T-helper 17 cell (primary cell): Measurements from ENCODE around the gene CD22. TPM values are rescaled to one million over a fixed set of nuclear protein-coding genes. Genes with fewer than 3 reads are reported as not detected.
"Not testable (repeated sequence)": the region's sequence is repeated elsewhere in the genome, so short reads cannot be mapped to it uniquely, and the experiment has no call there.

Experiments
- ATAC-seq: fragments of 150-1000 bp; cut with Tn5 transposase; 2 replicates; pipeline ENCODE4 v1.10.0; 2021; ENCODE audit warnings: mild to moderate bottlenecking, moderate library complexity
- DNase-seq, 3 donors: peaks; one replicate each; pipeline versions ENCODE4 v3.0.0 to v3.0.0-alpha.2; 2020 to 2021
- H3K9me3 ChIP-seq: one replicate; pipeline ENCODE4 v1.7.0; 2013; ENCODE audit warnings: low read length, mild to moderate bottlenecking; ENCODE audit not compliant: control insufficient read depth, poor library complexity, severe bottlenecking
- H3K27ac Mint-ChIP-seq: one replicate; pipeline ENCODE4 v1.8.0; 2022; ENCODE audit warnings: mild to moderate bottlenecking, moderate library complexity, mixed read lengths
- H3K27me3 Mint-ChIP-seq: one replicate; pipeline ENCODE4 v1.8.0; 2022; ENCODE audit warnings: mixed read lengths
- H3K36me3 Mint-ChIP-seq: one replicate; pipeline ENCODE4 v1.8.0; 2022; ENCODE audit warnings: low read depth, mixed read lengths
- H3K4me1 Mint-ChIP-seq: one replicate; pipeline ENCODE4 v1.8.0; 2022; ENCODE audit warnings: mild to moderate bottlenecking, mixed read lengths
- H3K4me3 Mint-ChIP-seq: one replicate; pipeline ENCODE4 v1.8.0; 2022; ENCODE audit warnings: mild to moderate bottlenecking, moderate library complexity, mixed read lengths
- total RNA-seq, 4 donors: library from RNA in 2 of 4; stranded (reverse) in 2 of 4; gene quantifications; one replicate each; pipeline ENCODE4 v1.2.3 and lab custom pipeline; 2022 to 2026

Gene CD22
- total RNA-seq, result 10 to 100 TPM in 1 of 2 donors, 1 to 10 TPM in 1; 1.3 to 36.1 TPM
- 0 to 0.23 reads per million in 2 donors for total RNA-seq (lab: John Stamatoyannopoulos, UW)

DNA sequence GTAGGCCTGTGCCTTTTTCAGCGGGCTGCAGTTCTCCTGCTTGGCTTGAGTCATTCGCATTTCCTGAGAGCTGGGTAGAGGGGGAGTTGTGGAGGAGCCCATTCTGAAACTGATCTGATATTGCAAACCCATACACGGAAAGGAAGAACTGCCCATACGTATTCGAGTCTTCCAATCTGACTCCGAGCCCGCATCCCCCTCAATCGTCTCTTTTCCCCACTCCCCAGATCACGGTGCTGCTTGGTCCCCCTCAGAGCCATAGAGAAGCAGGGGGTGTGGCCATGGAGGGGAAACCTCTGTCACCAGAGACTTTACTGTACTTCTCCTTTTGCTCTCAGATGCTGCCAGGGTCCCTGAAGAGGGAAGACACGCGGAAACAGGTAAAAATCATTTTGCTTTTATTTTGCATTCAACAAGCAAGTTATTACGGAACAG is at the start of gene CD22:
Gene CD22 (plus strand): TSS at position 337 of the 435 bp plus-strand sequence. CDS start 2,854 bp downstream, outside the sequence.
- H3K27ac Mint-ChIP-seq, result peak within 1 kb of the TSS; percentile 72
- peak; percentile 59 for ATAC-seq
- H3K36me3 Mint-ChIP-seq, result peaks cover 2% of the 10 kb centered on the region
- peaks cover 16% of the 10 kb centered on the region for H3K4me1 Mint-ChIP-seq
- no peaks in the 10 kb centered on the region for H3K9me3 ChIP-seq
- peak within 1 kb of the TSS; percentile 47 for H3K4me3 Mint-ChIP-seq
- H3K27me3 Mint-ChIP-seq, result peaks cover 17% of the 10 kb centered on the region
- DNase-seq, result no peak

DNA sequence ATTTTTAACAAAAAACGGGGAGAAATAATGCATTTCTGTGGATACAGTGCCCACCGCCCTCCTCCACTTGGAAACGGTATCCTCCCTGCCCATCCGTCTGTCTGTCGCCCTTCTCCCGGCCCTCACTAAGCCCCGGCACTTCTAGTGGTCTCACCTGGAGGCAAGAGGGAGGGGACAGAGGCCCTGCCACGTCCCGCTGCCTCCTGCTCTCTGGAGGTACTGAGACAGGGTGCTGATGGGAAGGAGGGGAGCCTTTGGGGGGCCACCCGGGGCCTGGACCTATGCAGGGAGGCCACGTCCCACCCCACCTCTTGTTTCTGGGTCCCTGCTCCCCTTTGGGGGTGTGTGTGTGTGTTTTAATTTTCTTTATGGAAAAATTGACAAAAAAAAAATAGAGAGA is 49.6 kb upstream of the CD22 start:
- peak overlapping the region; percentile 3 for H3K27ac Mint-ChIP-seq
- peaks cover 8% of the 10 kb centered on the region for H3K4me1 Mint-ChIP-seq
- H3K9me3 ChIP-seq, result no peaks in the 10 kb centered on the region
- peaks cover 4% of the 10 kb centered on the region for H3K36me3 Mint-ChIP-seq
- peaks cover 25% of the 10 kb centered on the region for H3K27me3 Mint-ChIP-seq
- DNase-seq (no peak), ATAC-seq (no peak)
- H3K4me3 Mint-ChIP-seq, result no peak overlapping the region

DNA sequence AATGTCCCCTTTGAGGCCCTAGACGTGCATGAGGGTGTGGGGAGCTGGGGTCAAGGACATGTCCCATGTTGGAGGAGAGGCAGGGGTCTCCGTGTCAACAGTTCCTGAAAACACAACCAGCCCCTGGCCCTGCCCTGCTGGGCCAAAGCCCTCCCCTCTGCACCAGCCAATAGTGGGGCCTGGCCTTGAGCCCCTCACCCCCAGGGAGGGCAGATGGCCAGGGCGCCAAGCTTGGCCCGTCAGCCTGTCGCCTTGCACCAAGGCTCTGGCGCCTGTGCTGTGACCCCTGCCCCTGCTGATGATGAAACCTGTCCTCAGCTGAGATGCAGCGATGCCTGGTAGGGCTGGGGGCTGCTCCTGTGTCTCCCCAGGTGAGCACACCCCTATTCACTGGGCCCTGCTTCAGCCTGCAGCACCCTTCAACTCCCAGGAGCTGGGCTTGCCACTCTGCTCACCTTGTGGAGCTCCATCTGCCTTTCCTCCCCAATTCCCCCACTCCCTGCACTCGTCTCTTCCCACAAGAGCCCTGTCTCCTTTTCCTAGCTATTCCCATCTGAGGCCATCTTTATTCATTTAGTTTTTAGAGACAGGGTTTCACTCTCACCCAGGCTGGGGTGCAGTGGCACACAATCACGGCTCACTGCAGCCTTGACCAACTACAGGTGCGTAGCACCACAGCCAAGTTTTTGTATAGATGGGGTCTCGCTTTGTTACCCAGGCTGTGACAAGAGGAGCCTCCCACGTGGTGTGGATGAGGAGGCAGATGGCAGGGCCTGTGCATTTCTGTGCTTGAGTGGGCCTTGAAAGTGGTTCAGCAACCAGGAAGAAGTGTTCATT is 48.8 kb upstream of the CD22 start:
- peak; percentile 6 for ATAC-seq
- Mint-ChIP-seq H3K4me3 (peak overlapping the region; percentile 41), H3K4me1 (peaks cover 5% of the 10 kb centered on the region), H3K27me3 (peaks cover 26% of the 10 kb centered on the region), H3K36me3 (peaks cover 4% of the 10 kb centered on the region), H3K27ac (no peak overlapping the region)
- no peak for DNase-seq
- no peaks in the 10 kb centered on the region for H3K9me3 ChIP-seq

- Mint-ChIP-seq H3K4me3 (peak overlapping the region; percentile 55), H3K27ac (no peak overlapping the region), H3K4me1 (peaks cover 5% of the 10 kb centered on the region), H3K36me3 (peaks cover 4% of the 10 kb centered on the region), H3K27me3 (peaks cover 26% of the 10 kb centered on the region)
- ATAC-seq, result no peak
- DNase-seq, result no peak
- no peaks in the 10 kb centered on the region for H3K9me3 ChIP-seq
Observed at GRCh38 chr19:35281303-35281702, 47.7 kb upstream of the CD22 start.

GRCh38 chr19:35284153-35285094 is 44.6 kb upstream of the CD22 start:
- H3K9me3 ChIP-seq, result no peaks in the 10 kb centered on the region
- Mint-ChIP-seq H3K36me3 (peaks cover 2% of the 10 kb centered on the region), H3K27me3 (peaks cover 26% of the 10 kb centered on the region), H3K27ac (no peak overlapping the region), H3K4me3 (no peak overlapping the region), H3K4me1 (peaks cover 5% of the 10 kb centered on the region)
- ATAC-seq (no peak), DNase-seq (no peak)

DNA sequence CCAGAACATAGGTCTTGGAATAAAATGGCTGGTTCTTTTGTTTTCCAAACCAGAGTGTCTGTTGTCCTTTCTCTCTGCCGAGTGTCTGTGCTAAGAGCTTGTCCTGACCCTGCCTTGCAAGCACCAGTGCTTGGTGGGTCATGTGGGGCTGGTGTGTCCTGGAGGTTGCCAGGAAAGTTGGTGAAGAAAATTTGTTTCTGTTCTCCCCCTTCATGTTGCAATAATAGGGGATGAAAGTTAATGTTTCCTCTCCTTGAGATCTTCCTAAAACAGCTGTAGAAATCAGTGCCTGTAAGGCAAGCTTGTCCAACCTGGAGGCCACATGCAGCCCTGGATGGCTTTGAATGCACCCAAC is 43.9 kb upstream of the CD22 start:
- DNase-seq (no peak), ATAC-seq (no peak)
- Mint-ChIP-seq H3K4me1 (peaks cover 5% of the 10 kb centered on the region), H3K36me3 (peaks cover 2% of the 10 kb centered on the region), H3K27me3 (peaks cover 26% of the 10 kb centered on the region), H3K27ac (no peak overlapping the region), H3K4me3 (no peak overlapping the region)
- no peaks in the 10 kb centered on the region for H3K9me3 ChIP-seq

DNA sequence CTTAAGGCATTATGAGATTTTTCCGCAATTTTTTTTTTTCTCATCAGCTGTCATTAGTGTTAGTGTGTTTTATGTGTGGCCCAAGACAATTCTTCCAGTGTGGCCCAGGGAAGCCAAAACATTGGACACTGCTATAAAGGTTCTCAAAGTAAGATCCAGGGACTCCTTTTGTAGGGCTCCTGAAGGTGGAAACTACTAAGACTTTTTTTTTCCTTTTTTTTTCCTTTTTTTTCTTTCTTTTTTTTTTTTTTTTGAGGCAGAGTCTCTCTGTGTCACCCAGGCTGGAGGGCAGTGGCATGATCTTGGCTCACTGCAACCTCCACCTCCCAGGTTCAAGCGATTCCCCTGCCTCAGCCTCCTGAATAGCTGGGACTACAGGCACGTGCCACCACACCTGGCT is 43.5 kb upstream of the CD22 start:
- H3K4me1 Mint-ChIP-seq, ATAC-seq, H3K9me3 ChIP-seq, H3K27ac Mint-ChIP-seq, H3K36me3 Mint-ChIP-seq, H3K4me3 Mint-ChIP-seq, DNase-seq: not testable (repeated sequence)
- peaks cover 26% of the 10 kb centered on the region for H3K27me3 Mint-ChIP-seq

DNA sequence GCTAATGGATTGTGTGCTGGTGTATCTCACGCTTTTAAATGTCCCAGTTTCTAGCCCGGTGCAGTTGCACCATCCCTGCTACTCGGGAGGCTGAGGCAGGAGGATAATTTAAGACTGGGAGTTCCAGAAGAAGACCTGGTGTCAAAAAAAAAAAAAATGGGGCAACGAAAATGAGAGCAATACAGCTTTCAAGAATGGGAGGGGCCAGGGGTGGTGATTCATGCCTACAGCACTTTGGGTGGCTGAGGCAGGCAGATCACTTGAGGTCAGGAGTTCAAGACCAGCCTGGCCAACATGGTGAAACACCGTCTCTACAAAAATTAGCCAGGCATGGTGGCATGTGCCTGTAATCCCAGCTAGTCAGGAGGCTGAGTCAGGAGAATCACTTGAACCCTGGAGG is 42.9 kb upstream of the CD22 start:
- H3K36me3 Mint-ChIP-seq, H3K4me3 Mint-ChIP-seq, ATAC-seq: not testable (repeated sequence)

GRCh38 chr19:35287713-35288112 is 41.3 kb upstream of the CD22 start:
- DNase-seq (no peak), ATAC-seq (no peak)
- H3K4me3 Mint-ChIP-seq, result no peak overlapping the region
- H3K9me3 ChIP-seq, result no peaks in the 10 kb centered on the region
- H3K27ac Mint-ChIP-seq, result no peak overlapping the region
- H3K36me3 Mint-ChIP-seq, result peaks cover 2% of the 10 kb centered on the region
- H3K27me3 Mint-ChIP-seq, result peaks cover 14% of the 10 kb centered on the region
- no peaks in the 10 kb centered on the region for H3K4me1 Mint-ChIP-seq

More for the DNA sequence above, 42.9 kb upstream of the CD22 start:
- not testable (repeated sequence) for DNase-seq, H3K27ac Mint-ChIP-seq, H3K9me3 ChIP-seq, H3K4me1 Mint-ChIP-seq
- H3K27me3 Mint-ChIP-seq, result peaks cover 23% of the 10 kb centered on the region

- no peak for DNase-seq
Observed at GRCh38 chr19:35288331-35288730, 40.7 kb upstream of the CD22 start.

GRCh38 chr19:35288906-35289305 is 40.1 kb upstream of the CD22 start:
- no peak overlapping the region for H3K27ac Mint-ChIP-seq
- peaks cover 11% of the 10 kb centered on the region for H3K27me3 Mint-ChIP-seq
- H3K4me1 Mint-ChIP-seq, result no peaks in the 10 kb centered on the region
- no peaks in the 10 kb centered on the region for H3K36me3 Mint-ChIP-seq
- no peak overlapping the region for H3K4me3 Mint-ChIP-seq
- ATAC-seq (no peak), DNase-seq (no peak)
- no peaks in the 10 kb centered on the region for H3K9me3 ChIP-seq

More at GRCh38 chr19:35288331-35288730, 40.7 kb upstream of the CD22 start:
- no peak overlapping the region for H3K27ac Mint-ChIP-seq
- peaks cover 13% of the 10 kb centered on the region for H3K27me3 Mint-ChIP-seq
- no peak overlapping the region for H3K4me3 Mint-ChIP-seq
- H3K4me1 Mint-ChIP-seq, result no peaks in the 10 kb centered on the region
- no peaks in the 10 kb centered on the region for H3K9me3 ChIP-seq
- peaks cover 1% of the 10 kb centered on the region for H3K36me3 Mint-ChIP-seq
- ATAC-seq, result no peak

- Mint-ChIP-seq H3K27me3 (peaks cover 6% of the 10 kb centered on the region), H3K27ac (no peak overlapping the region), H3K4me3 (no peak overlapping the region), H3K36me3 (no peaks in the 10 kb centered on the region), H3K4me1 (peaks cover 2% of the 10 kb centered on the region)
- H3K9me3 ChIP-seq, result no peaks in the 10 kb centered on the region
- DNase-seq (no peak), ATAC-seq (no peak)
Observed at GRCh38 chr19:35290381-35291127, 38.4 kb upstream of the CD22 start.
